Muscle layer of duodenum (tissue), 2 donors: ENCODE measurements around the gene INMT.

Experiments
- H3K27ac ChIP-seq: one replicate; pipeline ENCODE4 v1.7.0; 2013; ENCODE audit warnings: mild to moderate bottlenecking, low read length
- H3K27me3 ChIP-seq: one replicate; pipeline ENCODE4 v1.7.0; 2013; ENCODE audit warnings: low read depth, mild to moderate bottlenecking, control low read depth, low read length
- H3K36me3 ChIP-seq, 2 donors: one replicate each; pipeline ENCODE4 v1.7.0; 2013; ENCODE audit warnings: low read length in 2 of 2, control low read depth in 1 of 2, mild to moderate bottlenecking in 1 of 2; ENCODE audit not compliant: insufficient read depth in 2 of 2, control insufficient read depth in 1 of 2
- H3K4me1 ChIP-seq, 2 donors: one replicate each; pipeline ENCODE4 v1.7.0; 2013; ENCODE audit warnings: low read length in 2 of 2, mild to moderate bottlenecking in 2 of 2, control low read depth in 1 of 2, moderate library complexity in 1 of 2; ENCODE audit not compliant: insufficient read depth in 2 of 2, control insufficient read depth in 1 of 2
- H3K4me3 ChIP-seq, 2 donors: one replicate each; pipeline ENCODE4 v1.7.0; 2013; ENCODE audit warnings: low read length in 2 of 2, low read depth in 1 of 2, mild to moderate bottlenecking in 1 of 2
- H3K9me3 ChIP-seq, 2 donors: one replicate each; pipeline ENCODE4 v1.7.0; 2013; ENCODE audit warnings: low read length in 2 of 2, control low read depth in 1 of 2, mild to moderate bottlenecking in 1 of 2; ENCODE audit not compliant: control insufficient read depth in 1 of 2
- donor health status: healthy.

The INMT gene

GRCh38 chr7:30728591-30729100 lies 23.3 kb upstream of the INMT start:
- Histone ChIP-seq H3K27ac (no peak overlapping the region), H3K27me3 (no peaks in the 10 kb centered on the region), H3K36me3 (no peaks in the 10 kb centered on the region), H3K9me3 (no peaks in the 10 kb centered on the region), H3K4me1 (no peaks in the 10 kb centered on the region), H3K4me3 (no peak overlapping the region)

- H3K9me3 ChIP-seq: no peaks in the 10 kb centered on the region
- H3K4me3 ChIP-seq: no peak overlapping the region
- no peaks in the 10 kb centered on the region for H3K27me3 ChIP-seq
- no peaks in the 10 kb centered on the region for H3K4me1 ChIP-seq
- no peak overlapping the region for H3K27ac ChIP-seq
- no peaks in the 10 kb centered on the region for H3K36me3 ChIP-seq
Measured at GRCh38 chr7:30729642-30730041, 22.3 kb upstream of the INMT start.

- no peaks in the 10 kb centered on the region for H3K4me1 ChIP-seq
- H3K4me3 ChIP-seq: no peak overlapping the region
- no peaks in the 10 kb centered on the region for H3K9me3 ChIP-seq
- no peak overlapping the region for H3K27ac ChIP-seq
- no peaks in the 10 kb centered on the region for H3K36me3 ChIP-seq
- no peaks in the 10 kb centered on the region for H3K27me3 ChIP-seq
Measured at GRCh38 chr7:30730097-30730496, 21.8 kb upstream of the INMT start.

GRCh38 chr7:30730996-30731395 lies 20.9 kb upstream of the INMT start:
- H3K36me3 ChIP-seq: no peaks in the 10 kb centered on the region
- no peaks in the 10 kb centered on the region for H3K27me3 ChIP-seq
- H3K4me3 ChIP-seq: no peak overlapping the region
- H3K4me1 ChIP-seq: no peaks in the 10 kb centered on the region
- H3K9me3 ChIP-seq: no peaks in the 10 kb centered on the region
- no peak overlapping the region for H3K27ac ChIP-seq

GRCh38 chr7:30731581-30731980 lies 20.4 kb upstream of the INMT start:
- no peaks in the 10 kb centered on the region for H3K9me3 ChIP-seq
- no peaks in the 10 kb centered on the region for H3K36me3 ChIP-seq
- no peak overlapping the region for H3K4me3 ChIP-seq
- H3K27me3 ChIP-seq: no peaks in the 10 kb centered on the region
- no peaks in the 10 kb centered on the region for H3K4me1 ChIP-seq
- H3K27ac ChIP-seq: no peak overlapping the region

GRCh38 chr7:30732606-30733005 lies 19.3 kb upstream of the INMT start:
- Histone ChIP-seq H3K36me3 (no peaks in the 10 kb centered on the region), H3K4me1 (no peaks in the 10 kb centered on the region), H3K27me3 (no peaks in the 10 kb centered on the region), H3K27ac (no peak overlapping the region), H3K4me3 (no peak overlapping the region), H3K9me3 (no peaks in the 10 kb centered on the region)

- no peaks in the 10 kb centered on the region for H3K27me3 ChIP-seq
- H3K36me3 ChIP-seq: no peaks in the 10 kb centered on the region
- H3K4me3 ChIP-seq: no peak overlapping the region
- H3K27ac ChIP-seq: no peak overlapping the region
- no peaks in the 10 kb centered on the region for H3K9me3 ChIP-seq
- no peaks in the 10 kb centered on the region for H3K4me1 ChIP-seq
Measured at GRCh38 chr7:30733216-30733615, 18.7 kb upstream of the INMT start.

- H3K4me3 ChIP-seq: no peak overlapping the region
- no peaks in the 10 kb centered on the region for H3K9me3 ChIP-seq
- no peaks in the 10 kb centered on the region for H3K4me1 ChIP-seq
- H3K27ac ChIP-seq: no peak overlapping the region
- H3K36me3 ChIP-seq: no peaks in the 10 kb centered on the region
- H3K27me3 ChIP-seq: no peaks in the 10 kb centered on the region
Measured at GRCh38 chr7:30733691-30734090, 18.2 kb upstream of the INMT start.

- Histone ChIP-seq H3K4me3 (no peak overlapping the region), H3K36me3 (no peaks in the 10 kb centered on the region), H3K9me3 (no peaks in the 10 kb centered on the region), H3K4me1 (no peaks in the 10 kb centered on the region), H3K27me3 (no peaks in the 10 kb centered on the region), H3K27ac (no peak overlapping the region)
Measured at GRCh38 chr7:30734497-30734896, 17.4 kb upstream of the INMT start.

GRCh38 chr7:30735631-30736030 lies 16.3 kb upstream of the INMT start:
- H3K36me3 ChIP-seq: no peaks in the 10 kb centered on the region
- H3K27ac ChIP-seq: no peak overlapping the region
- no peaks in the 10 kb centered on the region for H3K4me1 ChIP-seq
- H3K9me3 ChIP-seq: no peaks in the 10 kb centered on the region
- no peak overlapping the region for H3K4me3 ChIP-seq
- no peaks in the 10 kb centered on the region for H3K27me3 ChIP-seq

- H3K36me3 ChIP-seq: no peaks in the 10 kb centered on the region
- H3K27ac ChIP-seq: no peak overlapping the region
- no peak overlapping the region for H3K4me3 ChIP-seq
- H3K4me1 ChIP-seq: no peaks in the 10 kb centered on the region
- no peaks in the 10 kb centered on the region for H3K27me3 ChIP-seq
- H3K9me3 ChIP-seq: no peaks in the 10 kb centered on the region
Measured at GRCh38 chr7:30736291-30736690, 15.6 kb upstream of the INMT start.

- no peaks in the 10 kb centered on the region for H3K27me3 ChIP-seq
- no peak overlapping the region for H3K4me3 ChIP-seq
- H3K27ac ChIP-seq: no peak overlapping the region
- no peaks in the 10 kb centered on the region for H3K9me3 ChIP-seq
- no peaks in the 10 kb centered on the region for H3K36me3 ChIP-seq
- H3K4me1 ChIP-seq: no peaks in the 10 kb centered on the region
Measured at GRCh38 chr7:30738026-30738915, 13.7 kb upstream of the INMT start.
